Activated CD4-positive, alpha-beta T cell treated with anti-CD3 and anti-CD28 coated beads, Interleukin-2, amount 50 U/mL, for 1 hour (primary cell): Measurements from ENCODE around the gene UBASH3B.
A peak's percentile ranks its signal among the peaks of the same experiment; 100 is the strongest.
"Not testable (repeated sequence)": the region's sequence is repeated elsewhere in the genome, so short reads cannot be mapped to it uniquely, and the experiment has no call there.

Experiments used
- DNase-seq: peaks from one replicate; pipeline ENCODE4 v3.0.0-alpha.2; 2020

UBASH3B gene, protein sequence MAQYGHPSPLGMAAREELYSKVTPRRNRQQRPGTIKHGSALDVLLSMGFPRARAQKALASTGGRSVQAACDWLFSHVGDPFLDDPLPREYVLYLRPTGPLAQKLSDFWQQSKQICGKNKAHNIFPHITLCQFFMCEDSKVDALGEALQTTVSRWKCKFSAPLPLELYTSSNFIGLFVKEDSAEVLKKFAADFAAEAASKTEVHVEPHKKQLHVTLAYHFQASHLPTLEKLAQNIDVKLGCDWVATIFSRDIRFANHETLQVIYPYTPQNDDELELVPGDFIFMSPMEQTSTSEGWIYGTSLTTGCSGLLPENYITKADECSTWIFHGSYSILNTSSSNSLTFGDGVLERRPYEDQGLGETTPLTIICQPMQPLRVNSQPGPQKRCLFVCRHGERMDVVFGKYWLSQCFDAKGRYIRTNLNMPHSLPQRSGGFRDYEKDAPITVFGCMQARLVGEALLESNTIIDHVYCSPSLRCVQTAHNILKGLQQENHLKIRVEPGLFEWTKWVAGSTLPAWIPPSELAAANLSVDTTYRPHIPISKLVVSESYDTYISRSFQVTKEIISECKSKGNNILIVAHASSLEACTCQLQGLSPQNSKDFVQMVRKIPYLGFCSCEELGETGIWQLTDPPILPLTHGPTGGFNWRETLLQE

DNA sequence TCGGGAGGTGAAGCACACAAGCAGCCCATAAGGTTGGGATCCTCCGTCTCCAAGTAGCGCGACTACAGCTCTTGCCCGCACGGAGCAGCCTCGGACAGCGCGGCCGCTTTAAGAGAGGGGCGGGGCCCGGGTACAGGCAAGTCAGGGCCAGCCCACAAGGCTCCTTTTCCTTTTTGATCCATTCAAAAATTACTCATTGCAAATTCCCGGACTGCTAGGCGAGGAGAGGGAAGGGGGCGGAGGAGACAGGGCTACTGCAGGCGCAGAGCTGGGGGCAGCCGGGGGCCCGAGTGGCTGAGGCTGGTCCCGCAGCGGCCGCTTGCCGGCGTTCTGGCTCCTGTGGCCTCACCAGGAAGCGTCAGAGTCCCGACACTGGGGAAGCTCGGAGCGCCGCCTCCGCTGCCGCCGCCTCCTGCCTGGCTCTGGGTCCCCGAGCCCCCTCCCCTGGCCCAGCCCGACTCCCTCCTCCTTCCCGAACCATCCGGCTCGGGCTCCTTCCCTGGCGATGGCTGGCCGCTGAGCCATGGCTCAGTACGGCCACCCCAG lies at the start of gene UBASH3B:
TSS of gene UBASH3B (plus strand) at position 196 of the 546 bp plus-strand sequence. CDS start at position 524, 328 bp downstream.
- DNase-seq = peak; percentile 56

DNA sequence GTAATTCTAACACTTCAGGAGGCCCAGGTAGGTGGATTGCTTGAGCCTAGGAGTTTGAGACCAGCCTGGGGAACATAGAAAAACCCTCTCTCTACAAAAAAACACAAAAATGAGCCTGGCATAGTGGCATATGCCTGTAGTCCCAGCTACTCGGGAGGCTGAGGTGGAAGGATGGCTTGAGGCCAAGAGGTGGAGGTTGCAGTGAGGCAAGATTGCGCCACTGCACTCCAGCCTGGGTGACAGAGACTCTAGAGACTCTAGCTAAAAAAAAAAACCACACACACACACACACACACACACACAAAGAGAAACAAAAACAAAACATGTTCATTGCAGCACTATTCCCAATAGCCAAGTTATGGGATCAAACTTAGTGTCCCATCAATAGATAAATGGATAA lies 48.4 kb upstream of the UBASH3B start:
- DNase-seq = not testable (repeated sequence)

DNA sequence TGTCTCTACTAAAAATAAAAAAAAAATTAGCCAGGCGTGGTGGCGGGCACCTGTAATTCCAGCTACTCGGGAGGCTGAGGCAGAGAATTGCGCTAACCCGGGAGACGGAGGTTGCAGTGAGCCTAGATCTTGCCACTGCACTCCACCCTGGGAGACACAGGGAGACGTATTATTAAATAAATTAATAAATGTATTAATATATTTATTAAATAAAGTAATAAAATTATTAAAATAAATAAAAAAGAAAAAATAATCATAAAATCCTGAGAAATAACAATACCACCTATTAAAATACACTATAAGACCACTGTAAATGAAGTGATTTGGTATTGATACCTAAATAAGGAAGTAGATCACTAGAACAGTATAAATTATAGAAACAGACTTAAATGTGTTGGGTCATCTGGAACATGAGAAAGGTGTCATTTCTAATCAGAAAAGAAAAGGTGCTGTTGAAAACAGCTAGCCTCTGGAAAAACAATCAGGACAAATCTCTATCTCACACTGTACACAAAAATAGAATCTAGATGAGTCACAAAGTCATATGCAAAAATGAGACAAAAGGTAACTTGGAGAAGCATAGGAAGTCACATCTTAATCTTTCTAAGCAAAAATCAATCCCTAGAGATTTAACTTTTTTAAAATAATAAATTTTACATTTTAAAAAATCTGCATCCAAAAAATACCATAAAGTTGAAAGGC lies 43.2 kb upstream of the UBASH3B start:
- no peak for DNase-seq

DNA sequence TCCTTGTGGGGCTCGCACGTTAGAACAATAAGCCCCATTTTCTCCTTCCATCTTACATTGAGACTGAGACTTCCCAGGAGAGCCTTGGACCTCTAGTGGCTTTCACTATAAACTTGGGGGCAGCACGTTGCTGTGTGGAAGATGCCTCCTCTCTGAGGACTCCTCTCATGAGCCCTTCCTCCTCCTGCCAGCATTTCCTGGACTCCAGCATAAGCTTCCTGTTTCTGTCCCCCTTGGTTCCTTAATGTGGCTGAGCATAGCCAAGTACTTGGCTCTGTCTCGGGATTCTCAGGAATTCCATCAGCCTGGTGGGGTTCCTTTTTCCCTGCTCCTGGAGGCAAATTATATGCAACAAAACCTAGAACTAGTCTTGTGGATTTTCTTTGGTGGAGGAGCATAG lies 38.8 kb upstream of the UBASH3B start:
- no peak for DNase-seq

DNA sequence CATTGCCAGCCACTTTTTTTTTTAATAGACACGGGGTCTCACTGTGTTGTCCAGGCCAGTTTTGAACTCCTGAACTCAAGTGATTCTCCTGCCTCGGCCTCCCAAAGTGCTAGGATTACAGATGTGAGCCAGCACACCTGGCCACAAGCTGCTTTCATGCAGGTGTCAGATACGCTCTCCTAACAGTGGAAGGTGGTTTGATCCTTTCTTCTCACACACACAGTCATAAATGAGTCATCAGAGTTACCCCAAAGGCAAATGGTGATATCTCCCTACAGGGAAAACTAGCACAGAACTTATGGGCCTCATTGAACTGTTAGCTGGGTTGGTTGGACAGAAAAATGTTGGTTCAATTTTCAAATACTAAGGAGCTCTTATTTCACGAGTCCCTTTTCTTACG lies 38.2 kb upstream of the UBASH3B start:
- DNase-seq = no peak

DNA sequence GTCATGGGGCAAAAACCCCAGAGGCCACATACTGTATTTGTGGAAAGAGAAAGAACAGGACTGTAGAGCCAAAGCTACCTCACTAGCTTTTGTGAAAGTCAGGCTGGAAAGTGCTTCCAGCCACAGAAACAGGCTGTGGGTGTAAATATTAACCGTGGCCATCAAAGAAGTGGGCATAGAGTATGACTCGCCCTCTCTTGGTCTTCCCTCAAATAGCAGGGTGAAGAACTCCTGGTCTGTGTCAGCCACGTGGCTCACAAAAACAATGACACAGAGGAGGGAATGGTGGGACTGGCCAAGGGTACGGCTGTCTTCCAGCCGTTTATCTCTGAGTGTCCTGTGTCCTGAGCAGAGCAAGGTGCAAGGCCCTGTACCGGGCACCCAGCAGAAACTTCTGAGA lies 37.6 kb upstream of the UBASH3B start:
- no peak for DNase-seq

DNA sequence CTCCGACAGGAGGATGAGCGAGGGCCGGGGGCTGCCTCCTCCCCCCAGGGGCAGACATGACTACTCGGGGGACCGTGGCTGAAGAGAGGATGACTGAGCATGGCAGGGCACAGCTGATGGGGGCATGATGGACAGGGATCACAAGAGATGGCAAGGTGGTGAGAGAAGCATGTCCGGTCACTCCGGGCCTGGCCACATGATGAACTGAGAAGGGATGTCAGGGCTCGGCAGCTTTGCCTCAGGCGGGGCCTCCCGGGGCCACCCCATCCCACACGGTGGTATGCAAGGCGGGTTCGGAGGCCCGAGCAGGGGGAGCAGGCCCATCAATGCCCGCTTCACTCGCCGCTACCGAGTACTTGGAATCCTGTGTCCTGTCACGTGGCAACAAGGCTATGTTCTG lies 36.6 kb upstream of the UBASH3B start:
- no peak for DNase-seq

DNA sequence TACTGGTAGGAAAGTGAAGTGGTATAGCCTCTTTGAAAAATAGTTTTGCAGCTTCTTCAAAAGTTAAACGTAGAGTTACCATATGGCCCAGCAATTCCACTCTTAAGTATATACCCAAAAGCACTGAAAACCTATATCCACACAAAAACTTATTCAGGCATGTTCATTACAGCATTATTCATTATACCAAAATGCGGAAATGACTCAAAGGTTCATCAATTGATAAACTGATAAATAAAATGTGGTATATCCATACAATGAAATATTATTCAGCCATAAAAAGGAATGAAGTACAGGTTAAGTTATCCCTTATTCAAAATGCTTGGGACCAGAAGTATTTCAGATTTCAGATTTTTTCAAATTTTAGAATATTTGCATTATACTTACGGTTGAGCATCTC lies 35.8 kb upstream of the UBASH3B start:
- DNase-seq = no peak

DNA sequence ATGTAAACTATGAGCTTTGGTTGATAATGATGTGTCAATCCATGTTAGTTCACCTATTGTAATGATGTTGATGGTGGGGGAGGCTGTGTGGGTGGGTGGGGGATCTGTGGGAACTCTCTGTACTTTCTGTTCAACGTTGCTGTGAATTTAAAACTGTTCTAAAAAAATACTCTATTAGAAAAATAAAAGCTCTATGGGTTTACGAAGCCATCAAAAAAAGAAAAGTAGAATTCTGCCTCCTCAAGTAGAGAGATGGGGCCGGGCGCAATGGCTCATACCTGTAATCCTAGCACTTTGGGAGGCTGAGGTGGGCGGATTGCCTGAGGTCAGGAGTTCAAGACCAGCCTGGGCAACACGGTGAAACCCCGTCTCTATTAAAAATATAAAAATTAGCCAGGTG lies 30.0 kb upstream of the UBASH3B start:
- not testable (repeated sequence) for DNase-seq

DNA sequence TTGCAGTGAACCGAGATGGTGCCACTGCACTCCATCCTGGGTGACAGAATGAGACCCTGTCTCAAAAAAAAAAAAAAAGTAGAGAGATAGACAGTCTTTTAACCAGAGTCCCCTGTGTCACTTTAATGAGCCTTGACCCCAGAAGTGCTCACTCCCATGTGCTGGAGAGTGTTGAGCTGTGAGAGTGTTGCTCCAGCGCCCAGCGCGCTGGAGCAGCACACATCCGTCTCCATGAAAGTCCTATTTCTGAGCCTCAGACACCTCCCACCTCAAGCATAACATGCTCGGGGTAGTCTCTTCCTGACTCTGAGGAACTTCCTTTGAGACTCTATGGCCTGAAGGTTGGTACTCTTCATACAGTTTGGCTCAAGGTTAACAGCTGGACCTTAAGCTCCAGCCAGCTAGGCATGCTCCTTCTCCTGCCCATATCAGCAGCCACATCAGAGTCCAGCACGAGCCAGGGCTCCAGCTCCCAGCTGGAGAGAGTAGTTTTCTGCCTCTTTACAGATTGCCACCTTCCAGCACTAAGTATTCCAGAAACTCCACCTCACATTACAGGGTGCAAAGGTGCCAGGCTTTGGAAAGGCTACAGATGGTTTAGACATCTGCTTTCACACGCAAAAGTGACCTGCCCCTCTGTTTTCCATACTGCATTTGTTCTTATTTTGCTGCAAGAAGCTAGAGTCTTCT lies 29.4 kb upstream of the UBASH3B start:
- DNase-seq = no peak

DNA sequence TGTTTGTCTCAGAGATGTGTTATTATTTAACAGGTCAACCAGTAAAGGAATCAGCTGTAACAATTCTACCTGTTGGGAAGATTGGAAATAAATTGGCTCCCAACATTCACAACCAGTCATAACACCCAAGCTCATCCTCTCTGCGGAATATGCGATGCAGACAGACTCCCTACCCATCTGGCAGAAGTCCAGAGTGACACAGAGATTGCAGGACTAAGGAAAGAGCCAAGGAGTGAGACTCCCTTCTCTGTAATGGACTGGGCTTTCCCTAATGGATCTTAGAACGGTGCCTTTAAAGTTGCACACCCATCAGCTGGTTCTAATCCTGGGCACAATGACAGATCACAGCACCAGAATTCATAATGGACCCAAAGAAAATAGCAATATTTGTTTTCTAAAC lies 27.8 kb upstream of the UBASH3B start:
- no peak for DNase-seq

DNA sequence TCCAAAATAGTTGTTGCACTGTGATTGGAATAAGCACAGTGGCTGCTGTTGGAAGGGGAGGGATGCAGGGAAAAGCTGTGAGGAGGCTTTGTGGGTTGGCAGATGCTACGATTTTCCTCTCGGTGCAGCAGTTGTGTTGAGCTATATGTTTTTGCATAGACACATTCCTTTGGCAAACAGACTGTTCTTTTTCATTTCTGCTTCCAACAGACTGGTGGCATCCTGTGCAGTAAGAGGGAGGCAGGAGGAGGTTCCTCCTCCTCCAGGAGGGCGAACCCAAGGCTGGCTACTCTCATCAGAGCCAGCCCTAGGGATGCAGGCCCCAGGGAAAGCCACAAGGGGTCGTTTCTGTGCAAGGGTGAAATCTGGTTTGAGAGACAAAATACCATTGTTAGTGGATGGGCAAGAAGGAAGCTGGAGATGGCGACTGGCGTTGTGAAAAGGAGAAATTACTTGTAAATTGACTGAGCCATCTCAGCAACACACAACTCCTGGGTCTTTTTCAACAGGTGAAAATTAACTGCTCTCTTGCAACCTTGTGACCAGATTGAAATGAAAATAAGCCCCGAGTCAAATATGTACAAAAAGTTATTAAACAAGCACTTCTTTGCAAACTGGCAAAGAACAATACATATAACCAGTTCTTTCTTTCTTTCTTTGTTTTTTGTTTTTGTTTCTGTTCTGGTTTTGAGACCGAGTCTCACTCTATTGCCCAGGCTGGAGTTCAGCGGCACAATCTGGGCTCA lies 26.5 kb upstream of the UBASH3B start:
- peak; percentile 66 for DNase-seq

DNA sequence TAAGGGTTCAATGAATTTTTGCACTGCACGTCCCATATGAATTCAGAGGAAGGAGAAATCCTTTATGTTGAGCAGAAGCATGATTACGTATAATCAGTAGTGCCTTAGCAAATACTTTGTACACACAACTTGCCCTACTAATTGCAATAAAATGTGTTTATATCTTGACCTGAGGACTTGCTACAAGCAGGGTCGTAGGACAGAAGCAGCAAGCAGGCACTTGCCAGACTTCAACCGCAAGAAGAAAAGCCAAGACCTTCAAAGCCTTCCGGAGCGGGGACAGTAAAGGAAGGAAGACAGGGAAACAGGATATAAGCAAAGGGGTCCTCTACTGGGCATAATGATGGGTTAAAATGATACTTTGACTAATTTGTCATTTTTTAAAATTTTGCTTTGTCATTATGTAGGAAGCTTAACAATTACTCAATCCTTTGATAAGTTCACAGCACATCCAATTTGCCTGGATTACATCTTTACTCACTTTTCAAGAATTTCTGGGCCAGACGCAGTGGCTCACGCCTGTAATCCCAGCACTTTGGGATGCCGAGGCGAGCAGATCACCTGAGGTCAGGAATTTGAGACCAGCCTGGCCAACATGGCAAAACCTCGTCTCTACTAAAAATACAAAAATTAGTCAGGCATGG lies 23.2 kb upstream of the UBASH3B start:
- DNase-seq = no peak

DNA sequence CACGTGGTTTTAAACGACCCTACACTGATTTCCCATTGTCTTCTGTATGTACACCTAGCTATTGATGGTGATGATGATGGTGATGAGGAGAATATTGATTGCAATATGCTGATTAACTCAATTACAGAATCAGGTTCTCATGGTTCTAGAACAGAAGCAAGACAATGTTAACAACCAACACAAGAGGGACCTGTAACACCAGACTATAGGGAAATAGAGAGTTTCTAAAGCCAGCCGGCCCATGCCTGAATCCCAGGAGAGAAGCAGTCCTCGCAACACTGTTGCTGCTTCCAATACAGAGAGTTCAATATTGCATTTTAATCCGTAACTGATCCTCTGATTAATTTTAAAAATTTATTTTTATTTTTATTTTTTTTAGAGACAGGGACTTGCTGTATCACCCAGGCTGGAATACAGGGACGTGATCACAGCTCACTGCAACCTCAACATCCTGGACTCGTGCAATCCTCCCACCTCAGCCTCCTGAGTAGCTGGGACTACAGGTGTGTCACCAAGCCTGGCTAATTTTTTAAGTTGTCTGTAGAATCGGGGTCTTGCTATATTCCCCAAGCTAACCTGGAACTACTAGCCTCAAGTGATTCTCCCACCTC lies 22.2 kb upstream of the UBASH3B start:
- no peak for DNase-seq

DNA sequence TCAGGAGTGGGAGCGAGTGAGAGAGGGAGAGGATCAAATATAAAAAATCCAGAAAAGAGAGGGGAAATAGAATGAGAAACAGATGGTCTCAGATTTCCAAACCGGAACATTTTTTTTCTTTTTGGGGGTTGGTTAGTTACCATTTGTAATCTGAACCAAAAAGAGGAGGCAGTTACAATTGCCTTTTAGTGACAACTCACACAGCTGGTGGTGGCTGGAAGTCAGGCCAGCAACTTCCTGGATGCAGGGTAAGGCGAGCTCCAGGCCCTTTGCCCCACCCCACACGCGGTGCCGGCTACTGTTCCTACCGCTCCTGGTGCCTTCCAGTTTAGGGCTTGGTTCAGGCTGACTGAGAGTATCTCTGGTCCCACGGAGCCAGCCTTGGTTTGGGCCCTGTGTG lies 21.0 kb upstream of the UBASH3B start:
- no peak for DNase-seq

DNA sequence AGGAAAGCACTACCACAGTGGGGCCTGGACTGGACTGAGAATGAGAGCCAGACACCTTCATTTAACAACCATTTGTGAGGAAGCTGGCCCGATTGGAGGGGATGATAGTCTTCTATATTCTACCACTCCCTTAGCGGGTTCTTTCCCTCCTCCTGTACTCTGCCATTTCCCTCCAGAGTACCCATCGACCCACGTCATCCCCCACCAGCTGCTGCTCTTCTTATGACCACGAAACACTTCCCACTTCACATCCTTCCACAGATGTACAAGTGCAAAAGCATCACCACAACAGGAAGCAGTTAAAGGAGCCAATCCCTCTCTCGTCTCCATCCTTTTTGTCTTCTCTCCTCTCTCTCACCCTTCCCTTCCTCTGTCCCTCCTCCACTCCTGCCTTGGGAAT lies 18.0 kb upstream of the UBASH3B start:
- DNase-seq = no peak

DNA sequence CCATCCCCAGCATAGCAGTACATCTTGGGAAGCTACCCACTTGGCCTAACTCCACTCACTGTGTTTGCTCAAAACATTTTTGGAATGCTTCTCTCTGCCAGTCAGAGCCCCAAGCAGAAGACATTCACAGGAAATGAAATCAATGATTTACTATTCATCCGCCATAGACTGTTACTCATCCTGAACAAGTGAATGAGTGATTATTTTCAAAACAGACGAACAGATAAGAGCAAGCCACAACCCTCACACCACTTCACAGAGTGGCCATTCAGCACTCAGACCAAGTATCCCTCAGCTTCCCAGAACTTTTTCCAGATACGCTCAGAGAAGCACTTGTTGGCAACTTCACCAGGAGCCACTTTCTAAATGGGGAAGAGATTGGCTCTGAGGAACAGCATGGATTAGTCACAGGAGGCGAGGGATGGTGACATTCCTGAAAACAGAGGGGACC lies 13.0 kb upstream of the UBASH3B start:
- DNase-seq = no peak

DNA sequence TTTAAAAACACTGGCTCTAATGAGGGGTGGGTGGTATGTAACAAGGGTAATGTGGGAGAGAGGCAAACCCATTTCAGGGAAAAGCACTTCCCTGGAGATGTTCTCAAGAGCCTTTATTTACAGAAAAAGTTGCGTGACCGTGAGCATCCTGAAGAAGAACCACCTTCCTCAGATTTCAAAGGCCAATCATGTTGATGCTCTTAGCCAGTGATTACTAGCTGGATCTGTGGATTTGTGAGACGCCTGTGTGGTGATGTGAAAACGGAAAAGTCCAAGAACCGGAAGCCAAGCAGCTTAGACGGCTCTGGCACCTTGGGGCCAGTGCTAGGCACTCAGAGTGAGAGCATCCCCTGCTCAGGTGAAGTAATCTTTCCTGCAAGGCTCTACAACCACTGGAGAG lies 12.6 kb upstream of the UBASH3B start:
- no peak for DNase-seq

DNA sequence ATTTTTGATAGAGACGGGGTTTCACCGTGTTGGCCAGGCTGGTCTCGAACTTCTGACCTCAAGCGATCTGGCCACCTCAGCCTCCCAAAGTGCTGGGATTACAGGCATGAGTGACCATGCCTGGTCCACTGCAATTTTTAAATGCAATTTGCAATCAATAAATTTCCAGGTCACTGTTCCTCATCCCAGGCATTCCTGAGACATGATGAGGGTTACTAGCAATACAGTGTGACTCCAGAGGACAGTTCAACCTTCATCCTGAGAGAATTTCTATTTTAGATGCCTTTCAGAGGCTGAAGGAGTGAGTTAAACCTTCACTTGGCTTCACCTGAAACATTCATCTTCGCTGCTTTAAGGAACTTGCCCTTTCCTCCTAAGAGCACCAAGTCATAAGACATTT lies 9.7 kb upstream of the UBASH3B start:
- DNase-seq = no peak

DNA sequence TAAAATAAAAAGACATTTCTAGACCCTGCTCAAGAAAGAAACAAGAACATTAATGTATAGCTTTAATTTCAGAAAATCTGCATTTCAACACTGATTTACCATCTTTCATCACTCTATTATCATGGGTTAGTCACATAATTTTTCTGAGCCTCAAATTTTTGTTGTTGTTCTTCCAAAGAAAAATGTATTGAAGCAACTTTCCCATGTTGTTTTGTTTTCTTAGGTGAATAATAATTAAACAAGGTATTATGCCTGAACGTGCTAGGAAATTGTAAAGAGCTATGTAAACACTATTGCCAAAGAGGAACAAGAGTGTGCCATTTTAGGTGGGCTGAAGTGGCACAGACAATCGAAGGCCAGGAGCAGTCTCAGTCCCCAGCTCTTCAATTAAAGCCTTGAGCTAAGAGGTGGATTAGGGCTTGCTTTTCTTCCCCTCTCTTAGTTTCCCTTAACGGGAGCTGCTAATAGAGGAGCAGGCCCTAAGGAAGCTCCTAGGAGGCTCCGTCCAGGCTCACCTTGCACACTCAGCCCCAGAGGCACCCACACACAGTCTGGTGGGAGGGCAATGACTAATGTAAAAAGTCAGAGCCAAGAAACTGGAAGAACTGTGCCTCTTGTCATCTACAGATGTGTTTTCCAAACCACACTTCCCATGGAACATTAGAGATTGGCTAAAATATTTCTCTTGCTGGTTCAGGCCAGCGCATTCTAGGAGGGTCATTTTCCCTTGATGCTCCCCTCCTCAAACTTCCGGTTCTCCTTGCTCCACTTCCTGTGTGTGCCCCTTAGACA lies 8.8 kb upstream of the UBASH3B start:
- DNase-seq = no peak
